ENCODE data around the gene MTURN.

Gene MTURN

DNA sequence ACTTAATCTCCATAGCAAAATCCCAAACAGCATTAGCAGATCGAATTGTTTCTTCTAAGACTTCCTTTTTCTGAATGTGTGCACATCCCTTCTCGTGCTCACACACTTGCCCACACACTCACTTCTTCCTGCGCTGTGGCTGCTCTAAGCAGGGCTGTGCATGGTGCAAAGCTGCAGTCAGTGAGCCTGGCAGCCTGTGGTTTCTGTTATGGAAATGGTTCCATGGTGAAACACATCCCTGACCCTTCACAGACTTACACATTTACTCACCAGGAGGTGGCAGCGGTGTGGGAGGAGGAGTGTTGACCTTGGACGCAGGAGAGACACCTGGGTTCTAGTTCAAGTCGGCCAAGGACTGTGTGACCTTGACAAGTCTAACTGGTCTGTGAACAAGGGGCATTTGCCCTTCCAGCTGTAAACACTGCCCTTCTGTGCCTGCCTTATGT lies 24.9 kb downstream of the MTURN start:
- H3K4me3 ChIP-seq (replicated peaks; ENCODE audit: low read depth, low read length), result no peak overlapping the region
- TF ChIP-seq, protein P1, sequence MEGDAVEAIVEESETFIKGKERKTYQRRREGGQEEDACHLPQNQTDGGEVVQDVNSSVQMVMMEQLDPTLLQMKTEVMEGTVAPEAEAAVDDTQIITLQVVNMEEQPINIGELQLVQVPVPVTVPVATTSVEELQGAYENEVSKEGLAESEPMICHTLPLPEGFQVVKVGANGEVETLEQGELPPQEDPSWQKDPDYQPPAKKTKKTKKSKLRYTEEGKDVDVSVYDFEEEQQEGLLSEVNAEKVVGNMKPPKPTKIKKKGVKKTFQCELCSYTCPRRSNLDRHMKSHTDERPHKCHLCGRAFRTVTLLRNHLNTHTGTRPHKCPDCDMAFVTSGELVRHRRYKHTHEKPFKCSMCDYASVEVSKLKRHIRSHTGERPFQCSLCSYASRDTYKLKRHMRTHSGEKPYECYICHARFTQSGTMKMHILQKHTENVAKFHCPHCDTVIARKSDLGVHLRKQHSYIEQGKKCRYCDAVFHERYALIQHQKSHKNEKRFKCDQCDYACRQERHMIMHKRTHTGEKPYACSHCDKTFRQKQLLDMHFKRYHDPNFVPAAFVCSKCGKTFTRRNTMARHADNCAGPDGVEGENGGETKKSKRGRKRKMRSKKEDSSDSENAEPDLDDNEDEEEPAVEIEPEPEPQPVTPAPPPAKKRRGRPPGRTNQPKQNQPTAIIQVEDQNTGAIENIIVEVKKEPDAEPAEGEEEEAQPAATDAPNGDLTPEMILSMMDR (IDR thresholded peaks at IDR 0.05; ENCODE audit: low read length, missing control alignments), result peak; percentile 32
- peak; percentile 19 for DNase-seq (ENCODE audit: low read depth)

DNA sequence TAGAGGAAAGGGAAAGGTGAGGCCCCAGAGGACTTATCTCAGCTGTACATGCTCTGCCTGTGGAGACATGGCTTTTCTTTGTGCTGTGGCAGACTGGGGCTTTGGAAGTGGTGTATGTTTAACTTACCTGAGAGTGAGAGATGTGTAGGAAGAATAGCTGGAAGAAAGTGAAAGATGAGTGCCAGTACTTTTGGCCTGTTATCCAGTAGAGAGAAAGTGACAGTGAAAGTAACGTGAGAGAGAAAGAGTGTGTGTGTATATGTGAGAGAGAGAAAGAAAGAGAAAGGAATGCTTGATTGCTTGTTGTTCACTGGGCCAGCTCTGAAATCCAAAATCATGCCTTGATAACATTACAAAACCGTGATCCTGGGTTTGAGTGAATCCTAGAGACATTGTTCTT lies 25.5 kb downstream of the MTURN start:
- no peak for DNase-seq (ENCODE audit: low read depth)
- no peak overlapping the region for H3K4me3 ChIP-seq (replicated peaks; ENCODE audit: low read depth, low read length)
- TF ChIP-seq, protein P1 (IDR thresholded peaks at IDR 0.05; ENCODE audit: low read length, missing control alignments), result no peak

GRCh38 chr7:30162133-30162532 lies 27.3 kb downstream of the MTURN start:
- no peak for DNase-seq (ENCODE audit: low read depth)
- TF ChIP-seq, protein P1 (IDR thresholded peaks at IDR 0.05; ENCODE audit: low read length, missing control alignments), result no peak
- no peak overlapping the region for H3K4me3 ChIP-seq (replicated peaks; ENCODE audit: low read depth, low read length)

- no peak overlapping the region for H3K4me3 ChIP-seq (replicated peaks; ENCODE audit: low read depth, low read length)
- TF ChIP-seq, protein P1 (IDR thresholded peaks at IDR 0.05; ENCODE audit: low read length, missing control alignments), result no peak
- DNase-seq (ENCODE audit: low read depth), result peak; percentile 65
Observed at GRCh38 chr7:30162622-30163124, 27.9 kb downstream of the MTURN start.

DNA sequence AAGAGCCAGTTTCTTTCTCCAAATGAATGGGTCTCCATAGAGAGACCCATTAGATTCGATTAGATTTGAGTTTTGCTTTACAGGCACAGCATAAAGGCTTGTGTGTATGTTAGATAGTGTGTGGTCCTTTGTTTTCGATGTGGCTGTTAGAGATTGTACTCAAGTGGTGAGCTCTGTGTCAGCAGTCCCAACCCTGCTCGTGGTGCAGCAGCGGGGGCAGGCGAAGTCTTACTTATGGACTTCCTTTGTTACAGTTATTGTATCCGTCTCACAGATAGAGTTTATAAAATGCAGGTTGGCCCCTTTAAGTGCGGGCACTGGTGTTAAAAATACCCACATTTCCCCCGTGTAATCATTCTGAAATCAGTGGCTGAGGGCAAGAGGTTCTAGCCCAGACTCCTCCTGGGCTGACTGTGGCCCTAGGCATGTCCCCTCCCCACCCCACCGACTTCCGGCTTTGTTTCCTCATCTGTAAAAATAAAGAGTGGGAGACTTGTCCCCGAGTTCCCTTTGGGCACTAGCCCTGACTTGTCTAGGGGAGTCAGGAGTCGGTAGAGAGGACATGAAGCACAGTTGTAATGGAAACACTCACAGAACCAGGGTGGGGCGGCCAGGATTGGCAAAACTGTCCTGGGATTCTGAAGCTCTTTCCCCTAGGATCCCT lies 28.6 kb downstream of the MTURN start:
- no peak overlapping the region for H3K4me3 ChIP-seq (replicated peaks; ENCODE audit: low read depth, low read length)
- TF ChIP-seq, protein P1 (IDR thresholded peaks at IDR 0.05; ENCODE audit: low read length, missing control alignments), result no peak
- no peak for DNase-seq (ENCODE audit: low read depth)

DNA sequence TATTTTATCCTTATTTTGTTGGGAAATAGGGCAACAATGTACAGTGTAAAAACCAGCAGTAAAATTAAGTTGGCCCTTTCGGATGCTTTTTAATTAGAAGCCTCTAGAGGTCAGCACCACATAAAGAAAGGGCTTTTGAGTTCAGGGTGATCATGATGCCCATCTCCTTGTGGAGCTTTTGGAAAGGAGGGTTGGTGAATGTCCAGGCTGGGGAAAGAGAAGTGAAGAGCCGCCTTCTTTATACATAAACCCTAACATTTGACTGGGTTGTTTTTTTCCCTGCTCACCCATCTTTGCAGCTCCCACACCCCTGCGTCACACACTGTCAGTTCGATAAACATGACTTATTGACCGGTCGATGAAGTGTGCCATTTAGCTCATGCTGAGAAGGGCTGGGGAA lies 29.8 kb downstream of the MTURN start:
- H3K4me3 ChIP-seq (replicated peaks; ENCODE audit: low read depth, low read length), result no peak overlapping the region
- peak; percentile 72 for DNase-seq (ENCODE audit: low read depth)
- TF ChIP-seq, protein P1 (IDR thresholded peaks at IDR 0.05; ENCODE audit: low read length, missing control alignments), result peak; percentile 57

DNA sequence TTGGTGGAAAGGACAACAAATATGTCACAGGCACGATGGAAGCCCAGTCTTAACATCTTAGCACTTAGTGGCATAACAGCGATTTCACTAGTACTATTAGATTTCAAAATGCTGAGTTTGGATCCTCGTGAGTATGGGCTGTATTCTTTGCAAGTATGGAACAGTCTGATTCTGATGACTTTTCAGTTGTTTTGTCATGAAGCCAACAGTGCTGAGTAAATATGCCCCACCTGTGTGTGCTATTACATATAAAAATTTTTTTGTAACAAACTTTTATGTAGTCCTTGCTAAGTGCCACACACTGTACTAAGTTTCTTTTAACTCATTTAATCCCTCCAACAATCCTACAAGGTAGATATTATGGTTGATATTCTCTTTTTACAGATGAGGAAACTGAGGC lies 30.8 kb downstream of the MTURN start:
- no peak overlapping the region for H3K4me3 ChIP-seq (replicated peaks; ENCODE audit: low read depth, low read length)
- DNase-seq (ENCODE audit: low read depth), result no peak
- TF ChIP-seq, protein P1 (IDR thresholded peaks at IDR 0.05; ENCODE audit: low read length, missing control alignments), result no peak

All from fibroblast of pulmonary artery (primary cell).